Stomach (tissue), 9 donors: ENCODE data around the gene SMAD3. TPM values are rescaled to one million over a fixed set of nuclear protein-coding genes. Genes with fewer than 3 reads are reported as not detected.

Source experiments
- DNase-seq, 2 donors: peaks; one replicate each; pipeline versions ENCODE4 v3.0.0 to v3.0.0-alpha.2; 2013 to 2019
- H3K27ac ChIP-seq, 5 donors: fragments of 200-600 bp in 4 of 5; sonication (generic) in 4 of 5; one replicate each; pipeline ENCODE4 v1.5.1; 2013 to 2019; ENCODE audit warnings: mild to moderate bottlenecking in 1 of 5, moderate library complexity in 1 of 5
- H3K27me3 ChIP-seq, 3 donors: fragments of 200-600 bp; sonication (generic); one replicate each; pipeline ENCODE4 v1.5.1; 2017 to 2019; ENCODE audit warnings: mixed run types in 1 of 3
- H3K36me3 ChIP-seq, 4 donors: fragments of 200-600 bp; sonication (generic); 1 replicate in 3 of 4; 2 replicates in 1 of 4; pipeline ENCODE4 v1.5.1; 2016 to 2019
- H3K4me1 ChIP-seq, 4 donors: fragments of 200-600 bp; sonication (generic); one replicate each; pipeline ENCODE4 v1.5.1; 2016 to 2019
- H3K4me3 ChIP-seq, 4 donors: fragments of 200-600 bp; sonication (generic) in 3 of 4; one replicate each; pipeline ENCODE4 v1.5.1; 2016 to 2019; ENCODE audit warnings: mild to moderate bottlenecking in 1 of 4
- H3K9me3 ChIP-seq, 4 donors: fragments of 200-600 bp; sonication (generic); one replicate each; pipeline ENCODE4 v1.5.1; 2016 to 2019
- CTCF ChIP-seq, 7 experiments: fragments of 450-650 bp in 4 of 7; fragments of 200-600 bp in 3 of 7; sonication (generic) in 3 of 7; IDR thresholded peaks; one replicate each; pipeline ENCODE4 v1.5.1; 2016 to 2019; ENCODE audit warnings: antibody characterized with exemption in 7 of 7, control low read depth in 2 of 7, mild to moderate bottlenecking in 1 of 7
- EP300 ChIP-seq: sonication (generic); formaldehyde crosslinking; IDR thresholded peaks from one replicate; pipeline ENCODE4 v1.6.1; 2017; ENCODE audit warnings: antibody characterized with exemption
- POLR2A ChIP-seq, 4 donors: fragments of 450-650 bp; IDR thresholded peaks; one replicate each; pipeline ENCODE4 v1.6.1; 2016; ENCODE audit warnings: antibody characterized with exemption in 4 of 4, control low read depth in 2 of 4, mild to moderate bottlenecking in 1 of 4, moderate library complexity in 1 of 4
- POLR2AphosphoS5 ChIP-seq, 3 donors: sonication (generic); formaldehyde crosslinking; IDR thresholded peaks; one replicate each; pipeline ENCODE4 v1.6.1; 2016; ENCODE audit warnings: antibody characterized with exemption in 3 of 3
- WGBS, 5 donors: extraction: QIAGEN DNeasy Blood & Tissue Kit in 3 of 5; methylation state at CpG; one replicate each; pipeline versions ENCODE4 v1.1.5 to v1.1.7; 2013 to 2018; 5-methylcytosine and 5-hydroxymethylcytosine counted together
- intact Hi-C: fragments of 100-400 bp; cut with DNase I; formaldehyde crosslinking; loops from one replicate; pipeline ENCODE4 v1.15.1; 2023; ENCODE audit warnings: low total_unique reads
- polyA plus RNA-seq, 3 donors: library from polyadenylated mRNA; stranded (reverse); fragments of 200-250 nt; gene quantifications; one replicate each; pipeline ENCODE4 v1.2.3, GENCODE V29; 2013
- total RNA-seq, 5 donors: library from RNA; depleted of rRNA; stranded (reverse); fragments of >200 nt; gene quantifications; one replicate each; pipeline versions ENCODE4 v1.1.0 to v1.2.3, GENCODE V29; 2014 to 2016
- donor health status: healthy with polysubstance abuse.
- donor health status: Bipolar disorder and iron deficiency.
- donor health status: healthy.

Gene SMAD3
- total and polyA plus RNA-seq, 8 donors, result 6.8 to 103 (median 27.5) TPM

GRCh38 chr15:67107014-67107812 lies 41.8 kb downstream of the SMAD3 start:
- Histone ChIP-seq H3K4me3 (no peak overlapping the region), H3K4me1 (peaks cover 59 to 89% (median 83%) of the 10 kb centered on the region in 4 donors), H3K27ac (peak overlapping the region; percentile 77 to 88 (median 83)), H3K27me3 (no peaks in the 10 kb centered on the region), H3K9me3 (peaks cover 0 to 7% (median 0%) of the 10 kb centered on the region in 4 donors), H3K36me3 (no peaks in the 10 kb centered on the region)
- peak; percentile 82 to 89 for DNase-seq
- intact Hi-C loops, result no loop called here
- WGBS, 5 donors, result 58 to 68% (median 60%) methylated on average over 12 of the region's 12 CpGs
- TF ChIP-seq EP300, result peak; percentile 24
- no peak for TF ChIP-seq CTCF (IDR thresholded peaks at IDR 0.05)
- peak; percentile 33 to 95 (median 75) for TF ChIP-seq POLR2AphosphoS5 (IDR thresholded peaks at IDR 0.05)
- no peak for TF ChIP-seq POLR2A (IDR thresholded peaks at IDR 0.05)

- H3K27me3 ChIP-seq, result no peaks in the 10 kb centered on the region
- peak overlapping the region in 4 of 5 donors; percentile 77 to 88 (median 84) for H3K27ac ChIP-seq
- WGBS, 5 donors, result 66 to 84% (median 71%) methylated on average over 9 of the region's 9 CpGs
- no peak for DNase-seq
- H3K4me3 ChIP-seq, result no peak overlapping the region
- H3K9me3 ChIP-seq, result peaks cover 0 to 7% (median 0%) of the 10 kb centered on the region in 4 donors
- peaks cover 58 to 78% (median 73%) of the 10 kb centered on the region in 4 donors for H3K4me1 ChIP-seq
- TF ChIP-seq POLR2AphosphoS5 (IDR thresholded peaks at IDR 0.05), result peak in 1 of 3 donors; percentile 6
- TF ChIP-seq EP300, result no peak
- intact Hi-C loops, result no loop called here
- no peaks in the 10 kb centered on the region for H3K36me3 ChIP-seq
Observed at GRCh38 chr15:67108122-67108961, 42.9 kb downstream of the SMAD3 start.

GRCh38 chr15:67109141-67110034 lies 44.0 kb downstream of the SMAD3 start:
- Histone ChIP-seq H3K27ac (peak overlapping the region; percentile 44 to 86 (median 77)), H3K4me3 (no peak overlapping the region), H3K9me3 (peaks cover 0 to 7% (median 0%) of the 10 kb centered on the region in 4 donors), H3K36me3 (no peaks in the 10 kb centered on the region), H3K27me3 (no peaks in the 10 kb centered on the region), H3K4me1 (peaks cover 49 to 75% (median 66%) of the 10 kb centered on the region in 4 donors)
- WGBS, 5 donors, result 59 to 79% (median 70%) methylated on average over 18 of the region's 18 CpGs
- intact Hi-C loops, result no loop called here
- peak in 1 of 2 donors; percentile 82 for DNase-seq
- TF ChIP-seq POLR2AphosphoS5 (IDR thresholded peaks at IDR 0.05) (peak in 2 of 3 donors; percentile 38 to 68), POLR2A (IDR thresholded peaks at IDR 0.05) (no peak), EP300 (peak; percentile 51), CTCF (IDR thresholded peaks at IDR 0.05) (no peak)

GRCh38 chr15:67110361-67110781 lies 45.0 kb downstream of the SMAD3 start:
- WGBS, 5 donors, result 89 to 97% (median 93%) methylated on average over 5 of the region's 5 CpGs
- TF ChIP-seq CTCF (IDR thresholded peaks at IDR 0.05), result no peak
- TF ChIP-seq POLR2AphosphoS5 (IDR thresholded peaks at IDR 0.05), result no peak
- Histone ChIP-seq H3K4me1 (peaks cover 47 to 74% (median 63%) of the 10 kb centered on the region in 4 donors), H3K27ac (peak overlapping the region; percentile 44 to 86 (median 77)), H3K4me3 (no peak overlapping the region), H3K36me3 (no peaks in the 10 kb centered on the region), H3K9me3 (peaks cover 0 to 7% (median 0%) of the 10 kb centered on the region in 4 donors), H3K27me3 (no peaks in the 10 kb centered on the region)
- intact Hi-C loops, result no loop called here
- DNase-seq, result no peak
